K562 (cell line): Measurements from ENCODE around the gene ZMIZ1. TPM values are rescaled to one million over a fixed set of nuclear protein-coding genes. Genes with fewer than 3 reads are reported as not detected.

ENCODE experiments used
- ARID1B ChIP-seq: fragments of 450-650 bp; IDR thresholded peaks from 2 replicates; pipeline ENCODE4 v1.6.1; 2016; ENCODE audit warnings: antibody characterized with exemption, mild to moderate bottlenecking, inconsistent platforms
- BRD4 ChIP-seq: fragments of 200-600 bp; sonication (generic); IDR thresholded peaks from 2 replicates; pipeline ENCODE4 v1.6.1; 2017; ENCODE audit warnings: inconsistent platforms
- CC2D1A ChIP-seq: fragments of 450-650 bp; IDR thresholded peaks from 2 replicates; pipeline ENCODE4 v1.6.1; 2017; ENCODE audit warnings: mild to moderate bottlenecking
- STAG1 ChIP-seq: sonication (generic); formaldehyde crosslinking; IDR thresholded peaks from 2 replicates; pipeline ENCODE4 v1.5.0; 2020; ENCODE audit warnings: missing genetic modification reagents, borderline replicate concordance
- TBL1XR1 ChIP-seq, 2 experiments: IDR thresholded peaks; 2 replicates each; pipeline ENCODE4 v1.6.1; 2012; ENCODE audit warnings: improper control_type of control experiment in 2 of 2, low read length in 2 of 2, mild to moderate bottlenecking in 1 of 2
- ZNF24 ChIP-seq: fragments of 450-650 bp; IDR thresholded peaks from 2 replicates; pipeline ENCODE4 v1.6.1; 2016
- ZNF764 ChIP-seq: fragments of 250-450 bp; sonication (Bioruptor Pico); IDR thresholded peaks from 2 replicates; pipeline ENCODE4 v1.4.0; 2020; ENCODE audit warnings: low read depth, mild to moderate bottlenecking, moderate library complexity
- ZNF778 ChIP-seq: fragments of 450-650 bp; formaldehyde crosslinking; IDR thresholded peaks from 2 replicates; pipeline ENCODE4 v1.4.0; 2020; ENCODE audit warnings: mild to moderate bottlenecking, moderate library complexity
- polyA plus RNA-seq, 8 experiments: library from polyadenylated mRNA; depleted of rRNA in 4 of 8; stranded (reverse) in 5 of 8; unstranded in 3 of 8; fragments of >200 nt; fragmentation: Nextera tagmentation in 2 of 8; fragmentation: Illumina TruSeq in 1 of 8; extraction: Ambion mirVana in 2 of 8; extraction: Trizol in 1 of 8; gene quantifications; 2 replicates each; pipeline versions ENCODE4 v1.2.1 to v1.2.3, GENCODE V29; 2011 to 2014; ENCODE audit warnings: inconsistent platforms in 1 of 8, missing spikeins in 1 of 8
- total RNA-seq, 7 experiments: library from RNA; depleted of rRNA in 6 of 7; stranded (reverse); fragments of >200 nt in 6 of 7; fragmentation: Illumina TruSeq in 2 of 7; extraction: Trizol in 2 of 7; gene quantifications; 2 replicates each; pipeline versions ENCODE4 v1.2.1 to v1.2.3, GENCODE V29; 2011 to 2021; ENCODE audit warnings: low replicate concordance in 1 of 7
- TF ChIP-seq, protein P1 (sequence below): sonication (generic); formaldehyde crosslinking; IDR thresholded peaks from 2 replicates; pipeline ENCODE4 v1.8.0; 2023; ENCODE audit warnings: mild to moderate bottlenecking, missing genetic modification reagents
- TF ChIP-seq, protein P2 (sequence below): fragments of 250-450 bp; sonication (Bioruptor Pico); IDR thresholded peaks from 2 replicates; pipeline ENCODE4 v1.4.0; 2020; ENCODE audit warnings: mild to moderate bottlenecking, moderate library complexity
- TF ChIP-seq, protein P3 (sequence below): fragments of 250-450 bp; sonication (Bioruptor Pico); IDR thresholded peaks from 2 replicates; pipeline ENCODE4 v1.6.1; 2021; ENCODE audit warnings: mild to moderate bottlenecking
- TF ChIP-seq, protein P4 (sequence below), 3 experiments: IDR thresholded peaks in 2 of 3; conservative IDR thresholded peaks in 1 of 3; 2 replicates each; pipeline ENCODE4 v1.5.1; 2011 to 2012; ENCODE audit warnings: low read length in 3 of 3, mild to moderate bottlenecking in 3 of 3, control low read depth in 2 of 3, improper control_type of control experiment in 1 of 3, inconsistent platforms in 1 of 3, low read depth in 1 of 3, mixed read lengths in 1 of 3, moderate library complexity in 1 of 3; ENCODE audit not compliant: insufficient read depth in 2 of 3
- TF ChIP-seq, protein P5 (sequence below): fragments of 250-450 bp; sonication (Bioruptor Pico); IDR thresholded peaks from 2 replicates; pipeline ENCODE4 v1.8.0; 2021; ENCODE audit warnings: moderate library complexity, mild to moderate bottlenecking, inconsistent platforms

The ZMIZ1 gene
- total and polyA plus RNA-seq, 9 of the 15 experiments (the other 6 are each of a cell fraction or from before 2014, with no cell fraction given) = 1.0 to 37.3 (median 4.3) TPM

DNA sequence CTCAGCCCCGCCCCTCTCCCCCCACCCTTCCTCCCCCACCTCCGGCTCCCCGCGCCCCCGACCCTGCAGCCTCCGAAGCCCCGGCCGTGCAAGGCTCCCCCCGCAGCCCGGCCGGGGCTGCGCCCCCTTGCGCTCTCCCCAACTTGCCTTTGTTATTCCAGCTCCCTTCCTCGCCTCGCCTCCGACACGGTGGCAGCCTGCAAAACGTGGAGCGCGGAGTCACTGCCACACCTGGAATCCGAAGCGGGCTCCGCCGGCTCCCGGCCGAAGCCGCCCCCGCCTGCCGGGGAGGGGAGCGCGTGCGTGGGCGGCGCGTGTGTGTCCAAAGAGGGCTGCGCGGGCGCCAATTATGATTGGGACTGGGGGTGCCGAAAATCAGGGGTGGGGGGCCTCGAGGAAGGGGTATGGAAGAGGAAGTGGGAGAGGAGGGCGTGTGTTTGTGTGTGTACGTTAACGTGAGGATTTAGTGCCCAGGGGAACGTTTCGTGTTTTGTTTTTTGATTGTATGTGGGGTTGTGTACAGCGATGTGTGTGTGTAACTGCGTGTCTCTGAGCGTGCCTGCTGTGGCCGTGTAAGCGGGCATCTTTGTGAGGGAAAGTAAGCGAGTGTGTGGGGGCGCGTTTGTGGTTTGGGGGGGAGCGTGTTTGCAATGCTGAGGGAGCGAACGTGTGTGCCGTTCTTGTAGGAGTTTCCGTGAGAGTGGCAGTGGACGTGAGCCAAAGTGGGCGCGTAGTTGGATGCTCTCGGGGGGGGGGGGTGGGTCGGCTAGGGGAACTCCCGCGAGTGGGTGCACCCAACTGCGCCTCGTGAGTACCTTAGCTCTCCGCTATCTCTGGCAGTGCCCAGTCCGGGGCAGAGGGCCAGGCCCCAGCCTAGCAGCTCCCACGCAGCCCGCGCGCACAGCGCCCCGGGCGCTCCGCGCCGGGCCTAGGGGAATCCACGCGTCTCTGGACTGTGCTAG lies 1.2 kb upstream of the ZMIZ1 start (continued):
- TF ChIP-seq, protein P1, sequence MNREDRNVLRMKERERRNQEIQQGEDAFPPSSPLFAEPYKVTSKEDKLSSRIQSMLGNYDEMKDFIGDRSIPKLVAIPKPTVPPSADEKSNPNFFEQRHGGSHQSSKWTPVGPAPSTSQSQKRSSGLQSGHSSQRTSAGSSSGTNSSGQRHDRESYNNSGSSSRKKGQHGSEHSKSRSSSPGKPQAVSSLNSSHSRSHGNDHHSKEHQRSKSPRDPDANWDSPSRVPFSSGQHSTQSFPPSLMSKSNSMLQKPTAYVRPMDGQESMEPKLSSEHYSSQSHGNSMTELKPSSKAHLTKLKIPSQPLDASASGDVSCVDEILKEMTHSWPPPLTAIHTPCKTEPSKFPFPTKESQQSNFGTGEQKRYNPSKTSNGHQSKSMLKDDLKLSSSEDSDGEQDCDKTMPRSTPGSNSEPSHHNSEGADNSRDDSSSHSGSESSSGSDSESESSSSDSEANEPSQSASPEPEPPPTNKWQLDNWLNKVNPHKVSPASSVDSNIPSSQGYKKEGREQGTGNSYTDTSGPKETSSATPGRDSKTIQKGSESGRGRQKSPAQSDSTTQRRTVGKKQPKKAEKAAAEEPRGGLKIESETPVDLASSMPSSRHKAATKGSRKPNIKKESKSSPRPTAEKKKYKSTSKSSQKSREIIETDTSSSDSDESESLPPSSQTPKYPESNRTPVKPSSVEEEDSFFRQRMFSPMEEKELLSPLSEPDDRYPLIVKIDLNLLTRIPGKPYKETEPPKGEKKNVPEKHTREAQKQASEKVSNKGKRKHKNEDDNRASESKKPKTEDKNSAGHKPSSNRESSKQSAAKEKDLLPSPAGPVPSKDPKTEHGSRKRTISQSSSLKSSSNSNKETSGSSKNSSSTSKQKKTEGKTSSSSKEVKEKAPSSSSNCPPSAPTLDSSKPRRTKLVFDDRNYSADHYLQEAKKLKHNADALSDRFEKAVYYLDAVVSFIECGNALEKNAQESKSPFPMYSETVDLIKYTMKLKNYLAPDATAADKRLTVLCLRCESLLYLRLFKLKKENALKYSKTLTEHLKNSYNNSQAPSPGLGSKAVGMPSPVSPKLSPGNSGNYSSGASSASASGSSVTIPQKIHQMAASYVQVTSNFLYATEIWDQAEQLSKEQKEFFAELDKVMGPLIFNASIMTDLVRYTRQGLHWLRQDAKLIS = peak; percentile 66; the same call in 1 of the 2 replicates
- TF ChIP-seq ZNF778 (no peak), TBL1XR1 (IDR thresholded peaks at IDR 0.05; ENCODE audit: low read length in 2 of 2) (peak; percentile 9 to 45; a peak in 1 of 4 replicates), ARID1B (peak; percentile 67), ZNF24 (no peak), ZNF764 (no peak), BRD4 (no peak), STAG1 (CRISPR knock-in tag) (no peak), CC2D1A (0 out of 2 replicates have a peak, but pooled peaks have one; percentile 33)
- TF ChIP-seq, protein P2, sequence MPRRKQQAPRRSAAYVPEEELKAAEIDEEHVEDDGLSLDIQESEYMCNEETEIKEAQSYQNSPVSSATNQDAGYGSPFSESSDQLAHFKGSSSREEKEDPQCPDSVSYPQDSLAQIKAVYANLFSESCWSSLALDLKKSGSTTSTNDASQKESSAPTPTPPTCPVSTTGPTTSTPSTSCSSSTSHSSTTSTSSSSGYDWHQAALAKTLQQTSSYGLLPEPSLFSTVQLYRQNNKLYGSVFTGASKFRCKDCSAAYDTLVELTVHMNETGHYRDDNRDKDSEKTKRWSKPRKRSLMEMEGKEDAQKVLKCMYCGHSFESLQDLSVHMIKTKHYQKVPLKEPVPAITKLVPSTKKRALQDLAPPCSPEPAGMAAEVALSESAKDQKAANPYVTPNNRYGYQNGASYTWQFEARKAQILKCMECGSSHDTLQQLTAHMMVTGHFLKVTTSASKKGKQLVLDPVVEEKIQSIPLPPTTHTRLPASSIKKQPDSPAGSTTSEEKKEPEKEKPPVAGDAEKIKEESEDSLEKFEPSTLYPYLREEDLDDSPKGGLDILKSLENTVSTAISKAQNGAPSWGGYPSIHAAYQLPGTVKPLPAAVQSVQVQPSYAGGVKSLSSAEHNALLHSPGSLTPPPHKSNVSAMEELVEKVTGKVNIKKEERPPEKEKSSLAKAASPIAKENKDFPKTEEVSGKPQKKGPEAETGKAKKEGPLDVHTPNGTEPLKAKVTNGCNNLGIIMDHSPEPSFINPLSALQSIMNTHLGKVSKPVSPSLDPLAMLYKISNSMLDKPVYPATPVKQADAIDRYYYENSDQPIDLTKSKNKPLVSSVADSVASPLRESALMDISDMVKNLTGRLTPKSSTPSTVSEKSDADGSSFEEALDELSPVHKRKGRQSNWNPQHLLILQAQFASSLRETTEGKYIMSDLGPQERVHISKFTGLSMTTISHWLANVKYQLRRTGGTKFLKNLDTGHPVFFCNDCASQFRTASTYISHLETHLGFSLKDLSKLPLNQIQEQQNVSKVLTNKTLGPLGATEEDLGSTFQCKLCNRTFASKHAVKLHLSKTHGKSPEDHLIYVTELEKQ = no peak
- TF ChIP-seq, protein P3, sequence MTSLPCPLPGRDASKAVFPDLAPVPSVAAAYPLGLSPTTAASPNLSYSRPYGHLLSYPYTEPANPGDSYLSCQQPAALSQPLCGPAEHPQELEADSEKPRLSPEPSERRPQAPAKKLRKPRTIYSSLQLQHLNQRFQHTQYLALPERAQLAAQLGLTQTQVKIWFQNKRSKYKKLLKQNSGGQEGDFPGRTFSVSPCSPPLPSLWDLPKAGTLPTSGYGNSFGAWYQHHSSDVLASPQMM = no peak
- TF ChIP-seq, protein P4, sequence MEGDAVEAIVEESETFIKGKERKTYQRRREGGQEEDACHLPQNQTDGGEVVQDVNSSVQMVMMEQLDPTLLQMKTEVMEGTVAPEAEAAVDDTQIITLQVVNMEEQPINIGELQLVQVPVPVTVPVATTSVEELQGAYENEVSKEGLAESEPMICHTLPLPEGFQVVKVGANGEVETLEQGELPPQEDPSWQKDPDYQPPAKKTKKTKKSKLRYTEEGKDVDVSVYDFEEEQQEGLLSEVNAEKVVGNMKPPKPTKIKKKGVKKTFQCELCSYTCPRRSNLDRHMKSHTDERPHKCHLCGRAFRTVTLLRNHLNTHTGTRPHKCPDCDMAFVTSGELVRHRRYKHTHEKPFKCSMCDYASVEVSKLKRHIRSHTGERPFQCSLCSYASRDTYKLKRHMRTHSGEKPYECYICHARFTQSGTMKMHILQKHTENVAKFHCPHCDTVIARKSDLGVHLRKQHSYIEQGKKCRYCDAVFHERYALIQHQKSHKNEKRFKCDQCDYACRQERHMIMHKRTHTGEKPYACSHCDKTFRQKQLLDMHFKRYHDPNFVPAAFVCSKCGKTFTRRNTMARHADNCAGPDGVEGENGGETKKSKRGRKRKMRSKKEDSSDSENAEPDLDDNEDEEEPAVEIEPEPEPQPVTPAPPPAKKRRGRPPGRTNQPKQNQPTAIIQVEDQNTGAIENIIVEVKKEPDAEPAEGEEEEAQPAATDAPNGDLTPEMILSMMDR (IDR thresholded peaks at IDR 0.05 in 2 of 3, conservative IDR thresholded peaks at IDR 0.05 in 1 of 3; ENCODE audit: insufficient read depth in 2 of 3, low read depth in 1 of 3, low read length in 3 of 3) = peak in 2 of 3 experiments; percentile 50 to 55; a peak in 3 of 6 replicates
- TF ChIP-seq, protein P5, sequence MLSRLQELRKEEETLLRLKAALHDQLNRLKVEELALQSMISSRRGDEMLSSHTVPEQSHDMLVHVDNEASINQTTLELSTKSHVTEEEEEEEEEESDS (CRISPR knock-in tag) = no peak
